Mammary epithelial cell (primary cell): ENCODE results near the gene VTI1B.

Source experiments
- EZH2 ChIP-seq: IDR thresholded peaks from 2 replicates; pipeline ENCODE4 v1.6.1; 2012; ENCODE audit warnings: low read length, inconsistent platforms, borderline replicate concordance
- TF ChIP-seq, protein P1 (sequence below), 2 donors: IDR thresholded peaks in 1 of 2; conservative IDR thresholded peaks in 1 of 2; 2 replicates each; pipeline ENCODE4 v1.5.1; 2011 to 2012; ENCODE audit warnings: inconsistent platforms in 2 of 2, low read length in 2 of 2, mild to moderate bottlenecking in 2 of 2, control low read depth in 1 of 2, low read depth in 1 of 2; ENCODE audit not compliant: insufficient read depth in 1 of 2; ENCODE audit errors: extremely low read depth in 1 of 2

DNA sequence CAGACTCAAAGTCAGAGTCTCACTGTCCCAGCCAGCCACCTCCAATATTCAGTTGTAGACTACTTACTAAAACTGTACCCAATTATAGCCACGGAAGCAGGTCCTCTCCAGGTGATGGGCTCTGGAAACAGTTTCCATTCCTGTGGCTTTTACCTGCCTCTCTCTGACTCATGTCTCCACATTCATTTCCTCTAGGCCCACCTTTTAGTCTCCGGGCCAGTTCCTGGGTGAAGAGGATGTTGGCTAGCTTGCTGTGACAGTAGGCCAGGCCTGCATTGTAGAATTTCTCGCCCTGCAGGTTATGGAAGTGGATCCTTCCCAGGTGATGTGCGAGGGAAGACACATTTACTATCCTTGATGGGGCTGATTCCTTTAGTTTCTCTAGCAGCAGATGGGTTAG lies 15.6 kb upstream of the VTI1B start:
- TF ChIP-seq, protein P1, sequence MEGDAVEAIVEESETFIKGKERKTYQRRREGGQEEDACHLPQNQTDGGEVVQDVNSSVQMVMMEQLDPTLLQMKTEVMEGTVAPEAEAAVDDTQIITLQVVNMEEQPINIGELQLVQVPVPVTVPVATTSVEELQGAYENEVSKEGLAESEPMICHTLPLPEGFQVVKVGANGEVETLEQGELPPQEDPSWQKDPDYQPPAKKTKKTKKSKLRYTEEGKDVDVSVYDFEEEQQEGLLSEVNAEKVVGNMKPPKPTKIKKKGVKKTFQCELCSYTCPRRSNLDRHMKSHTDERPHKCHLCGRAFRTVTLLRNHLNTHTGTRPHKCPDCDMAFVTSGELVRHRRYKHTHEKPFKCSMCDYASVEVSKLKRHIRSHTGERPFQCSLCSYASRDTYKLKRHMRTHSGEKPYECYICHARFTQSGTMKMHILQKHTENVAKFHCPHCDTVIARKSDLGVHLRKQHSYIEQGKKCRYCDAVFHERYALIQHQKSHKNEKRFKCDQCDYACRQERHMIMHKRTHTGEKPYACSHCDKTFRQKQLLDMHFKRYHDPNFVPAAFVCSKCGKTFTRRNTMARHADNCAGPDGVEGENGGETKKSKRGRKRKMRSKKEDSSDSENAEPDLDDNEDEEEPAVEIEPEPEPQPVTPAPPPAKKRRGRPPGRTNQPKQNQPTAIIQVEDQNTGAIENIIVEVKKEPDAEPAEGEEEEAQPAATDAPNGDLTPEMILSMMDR (conservative IDR thresholded peaks at IDR 0.05 in 1 of 2, IDR thresholded peaks at IDR 0.05 in 1 of 2; ENCODE audit: extremely low read depth in 1 of 2, insufficient read depth in 1 of 2, low read depth in 1 of 2, low read length in 2 of 2), result no peak
- TF ChIP-seq EZH2, result no peak
